PC-9 (cell line): ENCODE results near the gene EEA1.

ENCODE experiments used
- CTCF ChIP-seq: fragments of 200-600 bp; sonication (generic); conservative IDR thresholded peaks from 2 replicates; pipeline ENCODE4 v1.6.1; 2017; ENCODE audit warnings: mixed run types, antibody characterized with exemption, mild to moderate bottlenecking, moderate library complexity
- EZH2 ChIP-seq: fragments of 200-600 bp; sonication (generic); IDR thresholded peaks from 2 replicates; pipeline ENCODE4 v1.8.0; 2017; ENCODE audit warnings: antibody characterized with exemption, low read depth

GRCh38 chr12:92927055-92927435, 2.0 kb downstream of the EEA1 start:
- TF ChIP-seq CTCF (no peak; the same call in 1 of the 2 replicates), EZH2 (no peak)
